ENCODE measurements around the gene ONECUT3.

The ONECUT3 gene

DNA sequence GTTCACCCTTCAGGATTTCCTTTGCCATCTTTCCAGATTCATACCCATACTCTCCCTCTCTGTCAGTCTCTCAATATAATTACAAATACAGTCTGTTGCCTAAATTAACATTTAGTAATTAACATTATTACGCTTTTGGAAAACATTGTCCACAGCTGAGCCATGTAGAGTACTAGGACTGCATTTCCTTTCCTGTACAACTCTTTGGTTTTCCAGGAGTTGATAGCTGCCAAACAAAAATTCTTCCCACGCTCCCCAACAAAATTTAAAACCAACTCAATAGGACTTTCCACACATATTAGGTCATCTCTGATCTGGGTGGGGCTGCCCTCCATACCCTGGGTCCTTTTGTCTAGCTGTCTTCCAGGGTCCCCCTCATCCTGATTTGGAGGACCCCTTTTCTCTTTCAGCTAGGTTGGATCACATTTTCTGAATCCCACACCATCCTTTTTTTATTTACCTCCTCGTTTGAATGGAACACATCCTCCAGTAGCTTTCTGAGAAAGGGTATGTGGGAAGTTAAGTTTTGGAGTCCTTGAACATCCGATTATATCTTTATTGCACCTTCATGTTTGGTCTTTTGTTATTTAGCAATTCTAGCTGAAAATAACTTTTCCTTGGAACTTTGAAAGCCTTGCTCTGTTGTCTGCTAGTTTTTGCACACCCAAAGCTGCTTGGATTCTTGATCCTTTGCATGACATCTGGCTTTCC is 17.7 kb downstream of the ONECUT3 start:
- no peak overlapping the region for H3K9ac ChIP-seq (ENCODE audit: low read length)
- no peaks in the 10 kb centered on the region for H3K4me1 ChIP-seq (ENCODE audit: control insufficient read depth, insufficient read depth, low read length)
- H3K4me3 ChIP-seq (ENCODE audit: low read length): no peak overlapping the region
- H3K36me3 ChIP-seq (ENCODE audit: control insufficient read depth, insufficient read depth, low read length): no peaks in the 10 kb centered on the region
- H3K27ac ChIP-seq (ENCODE audit: low read depth, low read length): no peak overlapping the region
- peaks cover 42% of the 10 kb centered on the region for H3K27me3 ChIP-seq (ENCODE audit: control insufficient read depth, insufficient read depth, low read length)

GRCh38 chr19:1773184-1773583 is 19.9 kb downstream of the ONECUT3 start:
- H3K4me3 ChIP-seq (ENCODE audit: low read length): no peak overlapping the region
- no peak overlapping the region for H3K27ac ChIP-seq (ENCODE audit: low read depth, low read length)
- no peaks in the 10 kb centered on the region for H3K36me3 ChIP-seq (ENCODE audit: control insufficient read depth, insufficient read depth, low read length)
- H3K9ac ChIP-seq (ENCODE audit: low read length): no peak overlapping the region
- no peaks in the 10 kb centered on the region for H3K4me1 ChIP-seq (ENCODE audit: control insufficient read depth, insufficient read depth, low read length)
- H3K27me3 ChIP-seq (ENCODE audit: control insufficient read depth, insufficient read depth, low read length): peaks cover 35% of the 10 kb centered on the region

DNA sequence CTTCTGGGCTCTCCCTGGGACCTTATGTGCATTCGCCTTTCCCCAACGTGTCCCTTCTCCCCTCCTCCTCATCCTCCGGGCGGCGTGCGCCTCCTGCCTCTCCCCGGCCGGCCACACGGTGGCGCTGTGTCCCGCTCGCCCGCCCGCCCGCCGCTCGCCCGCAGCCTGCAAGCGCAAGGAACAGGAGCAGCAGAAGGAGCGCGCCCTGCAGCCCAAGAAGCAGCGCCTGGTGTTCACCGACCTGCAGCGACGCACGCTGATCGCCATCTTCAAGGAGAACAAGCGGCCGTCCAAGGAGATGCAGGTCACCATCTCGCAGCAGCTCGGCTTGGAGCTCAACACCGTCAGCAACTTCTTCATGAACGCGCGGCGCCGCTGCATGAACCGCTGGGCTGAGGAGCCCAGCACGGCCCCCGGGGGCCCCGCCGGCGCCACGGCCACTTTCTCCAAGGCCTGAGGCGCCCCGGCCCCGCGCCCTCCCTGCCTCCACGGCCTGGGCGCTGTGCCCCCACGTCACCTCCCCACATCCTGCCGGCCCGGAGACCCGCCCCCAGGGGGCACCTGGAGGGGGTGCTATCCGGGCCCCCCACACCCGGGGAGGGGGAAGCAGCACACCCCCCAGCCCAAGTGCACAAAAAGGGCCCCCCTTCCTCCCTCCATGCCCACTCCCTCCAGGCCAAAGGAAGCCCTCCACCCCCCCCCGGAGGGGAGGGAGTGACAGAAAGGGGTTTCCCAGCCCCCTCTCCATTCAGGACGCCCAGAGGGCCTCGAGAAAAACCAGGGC is 21.9 kb downstream of the ONECUT3 start:
- Histone ChIP-seq H3K36me3 (ENCODE audit: control insufficient read depth, insufficient read depth, low read length) (no peaks in the 10 kb centered on the region), H3K4me1 (ENCODE audit: control insufficient read depth, insufficient read depth, low read length) (no peaks in the 10 kb centered on the region), H3K27me3 (ENCODE audit: control insufficient read depth, insufficient read depth, low read length) (peaks cover 29% of the 10 kb centered on the region), H3K9ac (ENCODE audit: low read length) (no peak overlapping the region), H3K27ac (ENCODE audit: low read depth, low read length) (no peak overlapping the region), H3K4me3 (ENCODE audit: low read length) (no peak overlapping the region)

DNA sequence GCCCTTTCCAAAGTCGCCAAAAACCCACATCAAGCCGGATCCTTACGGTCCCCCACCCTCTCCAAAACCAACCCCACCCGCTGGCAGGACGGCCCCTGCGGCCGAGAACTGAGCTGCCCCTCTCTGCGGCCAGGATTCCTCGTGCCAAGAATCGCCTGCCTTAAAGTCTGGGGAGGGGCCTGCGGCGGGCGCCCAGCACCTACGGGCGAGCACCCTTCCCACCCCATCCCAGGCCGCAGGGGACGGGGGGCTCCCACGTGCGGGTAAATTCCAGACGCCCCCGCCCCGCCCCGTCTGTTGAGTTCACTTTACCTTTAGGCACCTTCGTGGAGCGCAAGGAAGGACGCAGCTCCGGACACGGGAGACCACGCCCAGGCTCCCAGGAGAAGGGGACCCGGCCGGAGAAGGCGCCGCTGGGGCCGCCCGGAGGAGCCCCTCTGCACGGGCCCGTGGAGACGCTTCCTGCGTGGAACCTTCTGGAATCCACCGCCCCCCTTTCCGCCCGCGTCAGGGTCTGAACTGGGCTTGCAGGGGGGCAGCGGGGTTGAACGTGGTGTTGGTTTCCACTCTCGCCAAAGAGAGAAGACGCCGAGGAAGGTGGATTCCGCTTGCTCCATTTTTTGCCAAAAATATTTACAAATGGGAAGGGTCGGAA is 22.8 kb downstream of the ONECUT3 start:
- no peaks in the 10 kb centered on the region for H3K4me1 ChIP-seq (ENCODE audit: control insufficient read depth, insufficient read depth, low read length)
- H3K27ac ChIP-seq (ENCODE audit: low read depth, low read length): no peak overlapping the region
- H3K27me3 ChIP-seq (ENCODE audit: control insufficient read depth, insufficient read depth, low read length): peaks cover 31% of the 10 kb centered on the region
- no peak overlapping the region for H3K4me3 ChIP-seq (ENCODE audit: low read length)
- H3K9ac ChIP-seq (ENCODE audit: low read length): no peak overlapping the region
- no peaks in the 10 kb centered on the region for H3K36me3 ChIP-seq (ENCODE audit: control insufficient read depth, insufficient read depth, low read length)

- Histone ChIP-seq H3K4me1 (ENCODE audit: control insufficient read depth, insufficient read depth, low read length) (no peaks in the 10 kb centered on the region), H3K4me3 (ENCODE audit: low read length) (no peak overlapping the region), H3K36me3 (ENCODE audit: control insufficient read depth, insufficient read depth, low read length) (no peaks in the 10 kb centered on the region), H3K9ac (ENCODE audit: low read length) (no peak overlapping the region), H3K27me3 (ENCODE audit: control insufficient read depth, insufficient read depth, low read length) (peaks cover 32% of the 10 kb centered on the region), H3K27ac (ENCODE audit: low read depth, low read length) (no peak overlapping the region)
These were observed 23.4 kb downstream of the ONECUT3 start for GRCh38 chr19:1776606-1777147.

- no peaks in the 10 kb centered on the region for H3K4me1 ChIP-seq (ENCODE audit: control insufficient read depth, insufficient read depth, low read length)
- H3K36me3 ChIP-seq (ENCODE audit: control insufficient read depth, insufficient read depth, low read length): no peaks in the 10 kb centered on the region
- H3K4me3 ChIP-seq (ENCODE audit: low read length): no peak overlapping the region
- H3K27me3 ChIP-seq (ENCODE audit: control insufficient read depth, insufficient read depth, low read length): peaks cover 32% of the 10 kb centered on the region
- no peak overlapping the region for H3K27ac ChIP-seq (ENCODE audit: low read depth, low read length)
- no peak overlapping the region for H3K9ac ChIP-seq (ENCODE audit: low read length)
These were observed 23.8 kb downstream of the ONECUT3 start for GRCh38 chr19:1777149-1777548.

- peaks cover 28% of the 10 kb centered on the region for H3K27me3 ChIP-seq (ENCODE audit: control insufficient read depth, insufficient read depth, low read length)
- H3K36me3 ChIP-seq (ENCODE audit: control insufficient read depth, insufficient read depth, low read length): no peaks in the 10 kb centered on the region
- H3K4me3 ChIP-seq (ENCODE audit: low read length): no peak overlapping the region
These were observed 26.3 kb downstream of the ONECUT3 start for GRCh38 chr19:1779574-1779973.

GRCh38 chr19:1780272-1780958 is 27.1 kb downstream of the ONECUT3 start:
- H3K36me3 ChIP-seq (ENCODE audit: control insufficient read depth, insufficient read depth, low read length): no peaks in the 10 kb centered on the region
- H3K4me3 ChIP-seq (ENCODE audit: low read length): no peak overlapping the region
- no peaks in the 10 kb centered on the region for H3K4me1 ChIP-seq (ENCODE audit: control insufficient read depth, insufficient read depth, low read length)
- H3K27ac ChIP-seq (ENCODE audit: low read depth, low read length): no peak overlapping the region
- peaks cover 25% of the 10 kb centered on the region for H3K27me3 ChIP-seq (ENCODE audit: control insufficient read depth, insufficient read depth, low read length)
- H3K9ac ChIP-seq (ENCODE audit: low read length): no peak overlapping the region

More at GRCh38 chr19:1779574-1779973, 26.3 kb downstream of the ONECUT3 start:
- Histone ChIP-seq H3K9ac (ENCODE audit: low read length) (no peak overlapping the region), H3K4me1 (ENCODE audit: control insufficient read depth, insufficient read depth, low read length) (no peaks in the 10 kb centered on the region), H3K27ac (ENCODE audit: low read depth, low read length) (no peak overlapping the region)

- no peak overlapping the region for H3K9ac ChIP-seq (ENCODE audit: low read length)
- no peak overlapping the region for H3K27ac ChIP-seq (ENCODE audit: low read depth, low read length)
- H3K27me3 ChIP-seq (ENCODE audit: control insufficient read depth, insufficient read depth, low read length): peaks cover 14% of the 10 kb centered on the region
- H3K4me3 ChIP-seq (ENCODE audit: low read length): no peak overlapping the region
- H3K36me3 ChIP-seq (ENCODE audit: control insufficient read depth, insufficient read depth, low read length): no peaks in the 10 kb centered on the region
- no peaks in the 10 kb centered on the region for H3K4me1 ChIP-seq (ENCODE audit: control insufficient read depth, insufficient read depth, low read length)
These were observed 29.2 kb downstream of the ONECUT3 start for GRCh38 chr19:1782521-1782920.

- no peaks in the 10 kb centered on the region for H3K36me3 ChIP-seq (ENCODE audit: control insufficient read depth, insufficient read depth, low read length)
- H3K4me1 ChIP-seq (ENCODE audit: control insufficient read depth, insufficient read depth, low read length): no peaks in the 10 kb centered on the region
- no peak overlapping the region for H3K9ac ChIP-seq (ENCODE audit: low read length)
- H3K27ac ChIP-seq (ENCODE audit: low read depth, low read length): no peak overlapping the region
- no peak overlapping the region for H3K4me3 ChIP-seq (ENCODE audit: low read length)
- peaks cover 14% of the 10 kb centered on the region for H3K27me3 ChIP-seq (ENCODE audit: control insufficient read depth, insufficient read depth, low read length)
These were observed 30.0 kb downstream of the ONECUT3 start for GRCh38 chr19:1783354-1783753.

DNA sequence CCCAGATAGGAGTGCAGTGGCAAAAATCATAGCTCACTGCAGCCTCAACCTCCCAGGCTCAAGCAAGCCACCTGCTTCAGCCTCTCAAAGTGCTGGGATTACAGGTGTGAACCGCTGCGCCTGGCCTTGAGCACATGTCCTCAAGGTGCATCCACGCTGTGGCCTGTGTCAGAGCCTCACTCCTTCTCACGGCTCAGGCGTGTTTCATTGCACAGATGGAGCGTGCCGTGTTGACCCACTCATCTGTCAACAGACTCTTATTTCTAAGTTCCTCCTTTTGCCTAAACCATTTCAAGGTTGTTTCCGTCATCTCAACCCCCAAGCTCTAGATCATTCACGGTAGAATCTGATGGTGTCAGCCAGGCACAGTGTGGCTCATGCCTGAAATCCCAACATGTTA is 30.6 kb downstream of the ONECUT3 start:
- Histone ChIP-seq H3K4me3 (ENCODE audit: low read length) (no peak overlapping the region), H3K36me3 (ENCODE audit: control insufficient read depth, insufficient read depth, low read length) (no peaks in the 10 kb centered on the region), H3K27ac (ENCODE audit: low read depth, low read length) (no peak overlapping the region), H3K27me3 (ENCODE audit: control insufficient read depth, insufficient read depth, low read length) (peaks cover 14% of the 10 kb centered on the region), H3K4me1 (ENCODE audit: control insufficient read depth, insufficient read depth, low read length) (no peaks in the 10 kb centered on the region), H3K9ac (ENCODE audit: low read length) (no peak overlapping the region)

DNA sequence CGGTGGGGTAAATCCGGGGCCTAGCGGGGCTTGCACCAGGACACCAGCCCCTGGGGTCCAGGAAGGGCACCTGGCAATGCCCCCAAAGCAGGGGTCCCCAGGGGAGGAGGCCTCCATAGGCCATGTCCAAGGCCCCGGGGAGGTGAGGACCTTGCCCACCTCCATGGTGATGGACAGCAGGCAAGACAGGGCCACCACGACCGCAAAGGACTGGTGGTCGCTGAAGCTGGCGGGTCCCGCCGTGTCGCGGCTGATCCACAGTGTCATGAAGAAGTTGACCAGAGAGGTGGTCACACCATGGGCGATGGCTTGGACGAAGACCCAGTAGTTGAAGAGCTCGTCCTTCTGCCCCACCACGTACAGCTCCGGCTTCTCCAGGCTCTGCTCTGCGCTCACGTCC is 32.0 kb downstream of the ONECUT3 start:
- H3K4me1 ChIP-seq (ENCODE audit: control insufficient read depth, insufficient read depth, low read length): no peaks in the 10 kb centered on the region
- H3K27me3 ChIP-seq (ENCODE audit: control insufficient read depth, insufficient read depth, low read length): peaks cover 9% of the 10 kb centered on the region
- H3K36me3 ChIP-seq (ENCODE audit: control insufficient read depth, insufficient read depth, low read length): no peaks in the 10 kb centered on the region
- H3K27ac ChIP-seq (ENCODE audit: low read depth, low read length): no peak overlapping the region
- no peak overlapping the region for H3K4me3 ChIP-seq (ENCODE audit: low read length)
- H3K9ac ChIP-seq (ENCODE audit: low read length): no peak overlapping the region
